ENCODE data around the gene DDX50. TPM values are rescaled to one million over a fixed set of nuclear protein-coding genes. Genes with fewer than 3 reads are reported as not detected.
"Not testable (repeated sequence)": the region's sequence is repeated elsewhere in the genome, so short reads cannot be mapped to it uniquely, and the experiment has no call there.

DDX50 gene
- 54.4 TPM for total RNA-seq

DNA sequence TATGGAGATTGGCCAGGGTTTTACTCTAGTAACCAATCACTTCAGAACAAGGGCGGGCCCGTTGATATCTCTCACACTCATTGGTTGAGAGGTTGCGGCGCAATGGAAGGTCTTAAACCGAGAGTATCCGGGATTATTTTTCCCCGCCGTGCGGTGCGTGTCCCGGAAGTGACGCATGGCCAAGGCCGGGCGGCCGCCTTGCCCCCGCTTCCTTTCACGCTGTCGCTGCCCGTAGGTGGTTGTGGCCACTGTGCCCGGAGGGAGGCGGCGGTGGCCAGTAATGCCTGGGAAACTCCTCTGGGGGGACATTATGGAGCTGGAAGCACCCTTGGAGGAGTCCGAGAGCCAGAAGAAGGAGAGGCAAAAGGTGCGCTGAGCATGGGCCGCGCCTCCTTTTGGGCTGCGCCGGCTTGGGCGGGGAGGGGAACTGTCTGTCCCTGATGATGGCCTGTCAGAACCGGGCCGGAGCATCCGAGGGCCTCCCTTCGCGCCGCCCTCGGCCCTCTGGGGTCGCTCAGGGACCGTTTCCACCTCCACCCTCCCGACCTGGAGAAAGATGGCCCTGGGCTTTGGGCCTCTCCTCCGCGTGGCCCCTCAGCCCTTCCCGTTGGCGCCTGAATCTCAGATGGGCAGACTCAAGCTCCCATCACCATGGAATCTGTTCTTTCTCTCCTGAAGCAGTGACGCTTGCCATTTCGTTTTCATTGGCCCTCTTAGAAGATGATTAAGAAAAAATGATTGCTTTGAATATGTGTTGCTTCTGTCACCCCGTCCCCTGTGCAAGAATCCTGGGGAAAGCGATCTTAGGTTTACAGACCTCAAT lies at the start of gene DDX50:
Gene DDX50, plus strand, starts transcription at position 211 of the 823 bp plus-strand sequence. Its CDS starts 70 bp downstream, at position 281.
- peak; percentile 95 for DNase-seq

- DNase-seq, result no peak
These were observed 44.8 kb upstream of the DDX50 start for GRCh38 chr10:68856352-68856751.

GRCh38 chr10:68857005-68857404 lies 44.1 kb upstream of the DDX50 start:
- DNase-seq, result no peak

- DNase-seq, result no peak
These were observed 39.9 kb upstream of the DDX50 start for GRCh38 chr10:68861253-68861652.

DNA sequence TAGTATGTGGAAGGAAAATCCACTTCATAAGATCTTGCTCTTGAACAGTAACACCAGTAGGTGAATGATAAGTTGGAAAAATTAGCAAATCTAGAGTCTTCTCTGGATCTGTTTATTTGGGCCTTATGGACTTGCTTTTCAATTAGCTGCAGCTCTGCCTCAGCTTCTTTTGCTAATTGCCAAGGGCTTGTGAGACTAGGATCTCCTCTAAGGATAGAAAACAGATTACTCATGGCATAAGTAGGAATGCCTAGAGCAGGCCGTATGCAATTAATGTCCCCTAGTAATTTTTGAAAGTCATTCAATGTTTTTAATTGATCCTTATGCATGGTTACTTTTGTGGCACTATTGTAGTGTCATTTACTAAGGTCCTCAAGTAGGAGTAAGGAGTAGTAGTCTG lies 36.5 kb upstream of the DDX50 start:
- no peak for DNase-seq

DNA sequence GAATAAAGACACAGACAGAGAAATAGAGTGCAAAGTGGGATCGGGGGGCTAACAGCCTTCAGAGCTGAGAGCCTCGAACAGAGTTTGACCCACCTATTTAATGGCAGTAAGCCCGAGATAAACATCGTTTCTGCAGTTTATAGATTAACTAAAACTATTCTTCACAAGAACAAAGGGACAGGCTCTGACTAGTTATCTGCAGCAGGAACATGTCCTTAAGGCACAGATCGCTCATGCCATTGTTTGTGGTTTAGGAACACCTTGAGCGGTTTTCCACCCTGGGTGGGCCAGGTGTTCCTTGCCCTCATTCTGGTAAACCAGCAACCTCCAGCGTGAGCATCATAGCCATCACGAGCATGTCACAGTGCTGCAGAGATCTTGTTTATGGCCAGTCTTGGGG lies 32.9 kb upstream of the DDX50 start:
- not testable (repeated sequence) for DNase-seq

GRCh38 chr10:68869623-68870022 lies 31.5 kb upstream of the DDX50 start:
- no peak for DNase-seq

DNA sequence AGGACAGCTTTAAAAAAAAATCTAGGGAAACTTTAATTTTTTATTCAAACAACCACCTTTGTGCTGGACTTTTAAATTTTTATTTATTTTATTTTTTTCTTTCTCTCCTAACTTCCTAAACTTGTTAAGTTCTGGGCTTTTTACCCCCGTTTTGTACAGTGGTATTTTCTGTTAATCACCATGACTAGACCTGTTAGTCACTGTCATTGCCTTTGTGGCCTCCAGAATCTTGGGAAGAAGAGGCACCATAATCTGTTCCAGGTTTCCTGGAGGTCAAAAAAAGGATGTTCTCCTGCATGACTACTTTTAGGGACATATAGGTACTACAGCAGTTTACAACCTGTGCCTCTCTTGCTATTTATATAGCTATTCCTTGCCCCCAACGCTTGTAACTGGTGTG lies 31.1 kb upstream of the DDX50 start:
- no peak for DNase-seq

DNA sequence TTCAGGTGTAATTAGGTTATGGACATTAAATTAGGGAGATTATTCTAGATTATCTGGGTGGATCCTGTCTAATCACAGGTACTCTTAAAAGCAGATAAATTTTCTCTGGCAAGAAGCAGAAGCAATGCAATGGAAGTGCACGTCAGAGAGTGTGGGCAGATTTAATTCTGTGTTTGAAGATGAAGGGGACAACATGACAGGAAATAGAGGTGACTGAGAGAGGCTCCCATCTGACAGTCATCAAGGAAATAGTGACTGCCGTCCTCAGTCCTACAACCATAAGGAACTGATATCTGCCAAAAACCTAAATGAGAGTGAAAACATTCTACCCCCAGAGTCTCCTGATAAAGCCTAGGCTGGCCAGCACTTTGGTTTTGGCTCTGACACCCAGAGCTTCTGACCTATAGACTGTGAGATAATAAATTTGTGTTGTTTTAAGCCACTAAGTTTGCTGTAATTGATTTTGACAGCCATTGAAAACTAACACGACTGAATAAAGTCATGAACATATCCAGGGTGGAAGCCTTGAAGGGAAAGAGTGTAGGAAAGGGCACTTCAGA lies 30.5 kb upstream of the DDX50 start:
- no peak for DNase-seq

DNA sequence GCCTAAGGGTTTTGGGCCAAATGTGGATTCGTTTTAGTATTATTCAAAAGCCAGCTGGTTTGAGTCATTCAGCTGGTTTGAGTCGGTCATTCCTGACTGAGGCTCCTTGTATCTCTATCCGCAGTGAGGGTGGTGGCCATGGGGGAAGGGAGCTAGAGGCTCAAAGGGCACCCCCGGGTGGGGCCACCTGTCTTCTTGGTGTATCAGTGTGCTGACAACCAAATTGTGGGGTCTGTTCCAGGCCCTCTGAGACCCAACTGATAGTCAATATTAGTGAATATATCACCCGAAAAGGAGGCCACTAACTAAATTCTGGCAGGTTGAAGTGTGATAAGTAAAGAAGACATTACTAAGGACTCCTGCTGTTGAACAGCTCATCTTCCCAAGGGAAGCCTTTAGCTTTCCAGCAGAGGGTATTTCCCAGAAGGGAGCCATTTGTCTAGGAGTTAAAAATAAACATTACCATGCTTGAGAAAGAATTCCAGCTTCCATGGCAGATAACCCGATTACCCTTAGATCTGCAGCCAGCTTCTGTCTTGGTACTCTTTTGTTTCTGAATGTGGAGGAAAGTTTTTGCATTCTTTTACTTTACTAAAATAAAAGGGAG lies 29.9 kb upstream of the DDX50 start:
- no peak for DNase-seq

DNA sequence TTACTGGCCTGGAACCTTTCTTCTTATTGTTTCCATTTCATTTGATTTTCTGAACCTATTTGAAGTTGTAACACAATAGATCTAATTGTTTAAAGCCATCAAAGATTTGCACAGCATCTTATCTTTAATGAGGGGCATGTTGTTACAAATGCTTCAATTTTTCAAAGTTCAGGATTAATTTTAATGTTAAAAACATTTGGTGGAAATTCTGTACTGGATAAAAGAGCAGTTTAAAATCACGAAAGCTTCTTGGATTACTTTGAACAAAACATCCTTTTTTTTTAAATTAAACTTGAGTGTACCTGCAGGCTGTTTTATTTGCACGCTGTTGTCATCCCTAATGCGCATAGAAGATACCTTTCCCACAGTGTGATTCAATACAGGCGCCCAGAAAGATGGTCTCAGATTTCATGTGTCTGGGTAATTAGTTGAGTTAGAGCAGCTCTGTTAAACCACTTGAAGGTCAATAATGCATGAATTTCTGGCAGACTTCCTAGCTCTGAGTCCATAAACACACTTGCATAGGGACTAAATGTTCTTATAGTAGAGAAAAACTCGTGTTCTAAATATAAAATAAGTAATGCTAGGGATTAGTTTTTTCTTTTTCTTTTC lies 29.3 kb upstream of the DDX50 start:
- DNase-seq, result no peak

- no peak for DNase-seq
These were observed 24.6 kb upstream of the DDX50 start for GRCh38 chr10:68876246-68877138.

DNA sequence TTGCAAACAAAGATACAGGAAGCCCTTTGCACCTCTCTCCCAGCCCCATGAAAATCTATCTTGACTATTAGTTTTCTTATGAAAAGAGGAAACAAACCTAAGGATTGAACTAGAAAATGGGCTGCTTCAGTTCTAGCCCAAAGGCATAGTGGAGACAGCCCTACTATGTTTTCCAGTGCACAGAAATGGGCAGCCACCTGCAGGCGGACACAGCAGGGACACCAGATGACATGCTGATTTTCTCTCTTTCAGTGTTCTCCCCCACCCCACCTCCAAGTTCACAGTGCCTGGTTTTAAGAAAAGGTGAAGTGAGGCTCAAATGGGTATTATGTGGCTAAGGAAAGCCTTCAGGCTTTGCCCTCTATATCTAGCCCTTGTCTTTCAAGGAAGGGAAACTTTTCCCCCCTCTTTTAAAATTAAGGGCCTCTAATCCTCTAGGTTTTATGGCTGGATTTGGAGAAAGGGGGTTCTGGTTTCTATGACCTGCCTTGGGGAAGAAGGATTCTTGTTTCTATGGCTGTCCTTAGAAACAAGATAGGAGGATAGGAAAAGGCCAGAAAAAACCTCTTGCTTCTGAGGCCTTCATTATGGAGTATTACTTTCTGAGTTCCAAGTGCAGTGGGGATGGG lies 23.5 kb upstream of the DDX50 start:
- no peak for DNase-seq

DNA sequence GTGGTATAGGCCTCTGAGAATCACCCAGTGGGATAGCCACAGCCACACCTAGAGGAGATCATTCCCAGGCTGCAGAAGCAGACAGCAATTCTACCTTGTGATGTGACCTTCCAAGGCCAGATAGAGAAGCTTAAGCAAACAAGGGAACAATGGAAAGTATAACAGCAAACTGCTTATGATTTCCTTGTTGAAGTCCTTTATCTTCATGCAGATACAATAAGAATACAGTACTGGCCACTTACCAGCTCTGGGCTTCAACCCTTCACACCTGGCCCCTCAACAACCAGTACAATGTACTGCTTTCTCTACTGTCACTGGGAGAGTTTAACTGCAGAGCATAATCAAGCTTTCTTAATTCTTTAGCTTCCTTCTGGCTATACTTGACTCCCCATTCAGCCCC lies 22.6 kb upstream of the DDX50 start:
- DNase-seq, result no peak

GRCh38 chr10:68879628-68880027 lies 21.5 kb upstream of the DDX50 start:
- no peak for DNase-seq

DNA sequence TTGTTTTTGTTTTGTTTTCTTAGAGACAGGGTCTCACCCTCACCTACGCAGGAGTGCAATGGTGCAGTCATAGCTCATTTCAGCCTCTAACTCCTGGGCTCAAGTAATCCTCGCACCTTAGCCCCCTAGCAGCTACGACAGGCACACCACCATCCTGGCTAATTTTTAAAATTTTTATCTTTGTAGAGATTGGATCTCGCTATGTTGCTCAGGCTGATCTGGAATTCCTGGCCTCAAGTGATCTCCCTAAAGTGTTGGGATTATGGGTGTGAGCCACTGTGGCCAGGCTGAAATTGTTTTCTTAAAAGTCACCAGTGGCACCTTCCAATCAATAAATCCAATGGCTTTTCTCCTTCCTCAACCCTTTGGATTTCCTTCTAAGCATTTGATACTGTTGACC lies 20.9 kb upstream of the DDX50 start:
- DNase-seq, result no peak

DNA sequence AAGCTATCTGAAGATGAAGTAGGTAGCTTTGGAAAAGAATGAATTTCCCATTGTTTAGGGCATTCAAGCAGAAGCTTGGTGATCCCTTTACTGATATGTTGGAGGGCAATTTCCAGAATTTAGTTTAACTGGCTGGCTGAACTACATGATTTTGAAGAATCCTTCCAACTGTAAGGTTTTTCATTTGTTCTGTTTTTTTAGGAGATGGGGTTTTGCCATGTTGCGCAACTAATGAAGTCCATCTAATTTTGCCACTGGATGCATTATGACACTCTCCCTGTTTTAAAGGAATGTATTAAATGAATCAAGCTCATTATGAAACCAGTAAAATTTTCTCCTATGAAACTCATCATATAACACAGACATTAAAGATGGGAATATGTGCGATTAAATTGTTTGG lies 6.1 kb upstream of the DDX50 start:
- DNase-seq, result no peak

DNA sequence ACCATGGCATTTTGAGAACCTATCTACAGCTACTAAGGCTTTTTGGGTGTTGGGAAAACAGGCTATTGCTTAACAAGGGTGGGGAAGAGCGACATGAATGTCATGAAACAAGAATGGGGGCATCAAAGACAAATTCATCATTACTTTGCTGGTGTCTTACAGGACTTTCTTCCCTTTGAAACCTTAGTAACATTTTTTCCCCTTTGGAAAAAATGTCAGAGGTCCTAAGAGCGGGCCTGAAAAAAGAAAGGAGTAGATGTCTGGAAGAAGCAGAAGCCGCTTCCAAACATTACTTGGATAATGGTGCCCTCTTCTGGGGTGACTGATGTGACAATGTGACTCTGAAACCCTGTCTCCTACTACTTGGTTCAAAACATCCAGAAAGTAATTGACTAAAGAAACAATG lies 3.8 kb upstream of the DDX50 start:
- no peak for DNase-seq

- no peak for DNase-seq
These were observed 1.8 kb upstream of the DDX50 start for GRCh38 chr10:68899186-68899745.

GRCh38 chr10:68900427-68901104 lies 549 bp upstream of the DDX50 start:
- DNase-seq, result no peak

DNA sequence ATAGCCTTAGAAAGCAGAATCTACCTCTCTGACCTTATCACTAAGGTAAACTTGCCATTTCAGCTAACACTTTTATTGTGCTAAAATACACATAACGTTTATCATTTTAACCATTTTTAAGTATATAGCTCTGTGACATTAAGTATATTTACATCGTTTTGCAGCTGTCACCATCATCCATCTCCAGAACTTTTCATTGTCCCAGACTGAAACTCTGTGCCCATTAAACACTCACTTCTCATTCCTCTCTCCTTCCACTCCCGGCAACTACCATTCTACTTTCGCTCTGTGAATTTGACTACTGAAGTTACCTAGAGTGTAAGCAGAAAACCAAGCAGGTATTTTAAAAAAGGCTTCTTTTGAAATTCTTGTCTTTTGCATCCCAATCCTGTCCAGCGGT lies 1.3 kb downstream of the DDX50 start:
- DNase-seq, result no peak

All from occipital lobe (tissue), 2 donors.